AG04450 (cell line): ENCODE data around the gene ZDHHC17. TPM values are rescaled to one million over a fixed set of nuclear protein-coding genes. Genes with fewer than 3 reads are reported as not detected.
A peak's percentile ranks its signal among the peaks of the same experiment; 100 is the strongest.
"Not testable (repeated sequence)": the region's sequence is repeated elsewhere in the genome, so short reads cannot be mapped to it uniquely, and the experiment has no call there.

Source experiments
- CTCF ChIA-PET: fragments of 300-600, 350-600 bp; formaldehyde crosslinking; extraction: SDS; loops from one replicate; lab custom pipeline; 2022; ENCODE audit warnings: antibody characterized with exemption, inconsistent platforms; lab: Charles Lee
- POLR2A ChIA-PET: fragments of 350-600 bp; formaldehyde crosslinking; extraction: SDS; loops from one replicate; lab custom pipeline; 2021; ENCODE audit warnings: antibody characterized with exemption, inconsistent platforms; lab: Yijun Ruan, JAX
- DNase-seq: peaks from one replicate; pipeline ENCODE4 v3.0.0-alpha.2; 2011; ENCODE audit warnings: low read depth, low spot score
- H3K27ac ChIP-seq: one replicate; pipeline ENCODE4 v1.5.1; 2012; ENCODE audit warnings: low read depth, low read length, control low read depth
- H3K27me3 ChIP-seq: one replicate; pipeline ENCODE4 v1.6.0; 2012; ENCODE audit warnings: low read length; ENCODE audit not compliant: control insufficient read depth, insufficient read depth
- H3K4me3 ChIP-seq: 2 replicates; pipeline ENCODE4 v1.5.1; 2011; ENCODE audit warnings: mild to moderate bottlenecking, low read depth, low read length, control low read depth
- H3K9me3 ChIP-seq: 2 replicates; pipeline ENCODE4 v1.5.1; 2012; ENCODE audit warnings: low read length; ENCODE audit not compliant: control insufficient read depth, insufficient read depth
- polyA plus RNA-seq: library from polyadenylated mRNA; depleted of rRNA; stranded (reverse); fragments of >200 nt; gene quantifications from 2 replicates; pipeline ENCODE4 v1.2.3, GENCODE V29; 2011
- TF ChIP-seq, protein P1 (sequence below): IDR thresholded peaks from 2 replicates; pipeline ENCODE4 v1.5.1; 2011; ENCODE audit warnings: low read depth, low read length, control low read depth, inconsistent platforms

ZDHHC17 gene
- polyA plus RNA-seq, 1 experiment = 48.1 TPM

DNA sequence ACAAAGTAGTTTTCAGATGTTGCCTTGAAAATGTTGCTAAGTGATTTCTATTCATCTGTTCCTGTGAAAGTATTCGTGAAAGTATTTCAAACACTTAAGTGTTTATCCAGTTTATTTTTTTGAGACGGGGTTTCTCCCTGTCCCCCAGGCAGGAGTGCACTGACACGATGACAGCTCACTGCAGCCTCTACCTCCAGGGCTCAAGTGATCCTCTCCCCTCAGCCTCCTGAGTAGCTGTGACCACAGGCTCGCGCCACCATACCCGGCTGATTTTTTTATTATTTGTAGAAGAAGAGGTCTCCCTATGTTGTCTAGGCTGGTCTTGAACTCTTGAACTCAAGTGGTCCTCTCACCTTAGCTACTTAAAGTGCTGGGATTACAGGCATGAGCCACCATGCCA lies 1.7 kb downstream of the ZDHHC17 start:
- DNase-seq = no peak
- Histone ChIP-seq H3K27ac (no peak overlapping the region), H3K4me3 (peak overlapping the region; percentile 94), H3K27me3 (no peaks in the 10 kb centered on the region), H3K9me3 (no peaks in the 10 kb centered on the region; the same call in 1 of the 2 replicates)
- POLR2A ChIA-PET = no interaction called here
- TF ChIP-seq, protein P1, sequence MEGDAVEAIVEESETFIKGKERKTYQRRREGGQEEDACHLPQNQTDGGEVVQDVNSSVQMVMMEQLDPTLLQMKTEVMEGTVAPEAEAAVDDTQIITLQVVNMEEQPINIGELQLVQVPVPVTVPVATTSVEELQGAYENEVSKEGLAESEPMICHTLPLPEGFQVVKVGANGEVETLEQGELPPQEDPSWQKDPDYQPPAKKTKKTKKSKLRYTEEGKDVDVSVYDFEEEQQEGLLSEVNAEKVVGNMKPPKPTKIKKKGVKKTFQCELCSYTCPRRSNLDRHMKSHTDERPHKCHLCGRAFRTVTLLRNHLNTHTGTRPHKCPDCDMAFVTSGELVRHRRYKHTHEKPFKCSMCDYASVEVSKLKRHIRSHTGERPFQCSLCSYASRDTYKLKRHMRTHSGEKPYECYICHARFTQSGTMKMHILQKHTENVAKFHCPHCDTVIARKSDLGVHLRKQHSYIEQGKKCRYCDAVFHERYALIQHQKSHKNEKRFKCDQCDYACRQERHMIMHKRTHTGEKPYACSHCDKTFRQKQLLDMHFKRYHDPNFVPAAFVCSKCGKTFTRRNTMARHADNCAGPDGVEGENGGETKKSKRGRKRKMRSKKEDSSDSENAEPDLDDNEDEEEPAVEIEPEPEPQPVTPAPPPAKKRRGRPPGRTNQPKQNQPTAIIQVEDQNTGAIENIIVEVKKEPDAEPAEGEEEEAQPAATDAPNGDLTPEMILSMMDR = no peak
- CTCF ChIA-PET = interaction anchor here (1.1 kb wide), 1 partner anchor 245 kb away, joined by 3 read pairs; no protein-coding TSS in a partner anchor

DNA sequence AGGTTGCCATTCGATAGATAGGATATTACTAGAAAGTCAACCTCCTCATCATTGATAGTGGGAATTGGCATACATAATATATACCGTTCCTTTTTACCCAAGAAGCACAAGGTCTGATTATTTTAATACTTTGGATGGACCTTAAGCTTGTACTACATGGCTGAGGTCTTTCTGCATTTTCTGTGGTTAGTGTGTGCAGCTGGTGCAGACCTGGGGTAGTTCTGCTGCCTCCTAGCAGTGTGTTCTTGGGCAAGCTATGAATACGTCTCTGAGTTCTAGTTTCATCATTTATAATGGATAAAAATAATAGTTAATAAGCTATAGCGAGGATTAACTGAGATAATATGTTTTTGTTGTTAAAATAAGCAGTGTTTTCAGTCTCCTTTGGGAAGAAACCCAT lies 2.2 kb downstream of the ZDHHC17 start:
- Histone ChIP-seq H3K27me3 (no peaks in the 10 kb centered on the region), H3K27ac (no peak overlapping the region), H3K4me3 (no peak overlapping the region), H3K9me3 (no peaks in the 10 kb centered on the region; the same call in 1 of the 2 replicates)
- POLR2A ChIA-PET = no interaction called here
- DNase-seq = no peak
- CTCF ChIA-PET = interaction anchor here (0.9 to 1.2 kb wide), 3 partner anchors 24 to 245 kb away, joined by 3 to 5 read pairs (median 3); no protein-coding TSS in a partner anchor
- TF ChIP-seq, protein P1 = no peak

DNA sequence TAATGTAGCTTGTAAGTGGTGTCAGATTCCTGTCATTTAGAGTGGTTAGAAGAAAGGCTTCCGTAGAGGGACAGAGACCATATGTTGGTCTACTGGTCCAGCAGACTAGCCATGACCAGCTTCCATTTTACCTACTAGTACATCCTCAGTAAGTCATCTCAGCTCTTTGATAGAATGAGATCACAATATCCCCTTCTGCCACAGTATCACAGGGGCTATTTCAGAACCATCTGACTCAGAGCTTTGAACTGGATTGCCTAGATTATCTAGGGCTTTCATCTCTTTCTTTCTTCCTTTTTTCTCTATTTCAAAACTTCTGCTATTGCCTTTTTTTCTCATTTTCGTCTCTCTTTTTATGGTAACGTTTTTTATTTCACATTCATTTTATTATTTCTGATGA lies 4.7 kb downstream of the ZDHHC17 start:
- Histone ChIP-seq H3K4me3 (no peak overlapping the region), H3K27me3 (no peaks in the 10 kb centered on the region), H3K9me3 (no peaks in the 10 kb centered on the region; the same call in 1 of the 2 replicates), H3K27ac (no peak overlapping the region)
- TF ChIP-seq, protein P1 = no peak
- no peak for DNase-seq
- ChIA-PET POLR2A (no interaction called here), CTCF (interaction anchor here (0.7 to 1.3 kb wide), 3 partner anchors 22 to 147 kb away, joined by 3 to 6 read pairs (median 4); no protein-coding TSS in a partner anchor)

DNA sequence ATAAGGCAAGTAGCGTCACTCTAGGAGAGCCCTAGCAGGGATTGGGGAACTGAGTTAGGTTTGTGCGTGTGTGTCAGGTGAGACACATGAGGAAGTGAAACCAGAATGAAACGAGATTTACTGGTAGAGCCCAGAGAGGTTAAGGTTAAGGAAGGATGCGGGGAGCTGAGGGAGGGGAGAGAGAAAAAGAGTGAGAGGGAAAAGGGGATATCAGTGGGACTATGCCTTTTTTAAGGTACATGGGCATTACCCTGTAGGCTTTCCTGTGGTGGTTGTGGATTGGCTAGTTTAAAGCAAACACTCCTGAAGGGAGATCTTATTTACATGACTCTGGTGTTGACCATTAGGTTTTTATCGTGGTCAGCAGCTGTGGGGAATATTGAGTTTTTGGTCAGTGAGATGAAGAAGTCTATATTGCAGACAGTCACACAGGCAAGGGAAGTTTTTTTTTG lies 13.9 kb downstream of the ZDHHC17 start:
- ChIA-PET CTCF (interaction anchor here (0.6 to 2.7 kb wide), 3 partner anchors 13 to 190 kb away, joined by 3 to 13 read pairs (median 5); no protein-coding TSS in a partner anchor), POLR2A (no interaction called here)
- no peak for DNase-seq
- Histone ChIP-seq H3K4me3 (no peak overlapping the region), H3K27ac (no peak overlapping the region), H3K27me3 (no peaks in the 10 kb centered on the region), H3K9me3 (no peaks in the 10 kb centered on the region)
- TF ChIP-seq, protein P1 = no peak

DNA sequence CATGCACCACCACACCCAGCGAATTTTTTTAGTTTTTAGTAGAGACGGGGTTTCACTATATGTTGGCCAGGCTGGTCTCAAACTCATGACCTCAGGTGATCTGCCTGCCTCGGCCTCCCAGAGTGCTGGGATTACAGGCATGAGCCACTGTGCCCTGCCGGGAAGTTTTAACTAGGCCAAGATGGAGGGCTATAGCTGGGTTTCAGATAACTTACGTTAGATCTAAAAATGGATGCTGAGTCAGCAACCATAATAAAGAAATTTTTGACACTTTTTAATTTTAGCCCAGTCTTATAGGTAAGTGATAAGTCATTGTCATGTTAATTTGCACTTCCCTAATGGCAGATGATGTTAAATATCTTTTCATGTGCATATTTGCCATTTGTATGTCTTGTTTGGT lies 14.4 kb downstream of the ZDHHC17 start:
- Histone ChIP-seq H3K27me3 (no peaks in the 10 kb centered on the region), H3K27ac (no peak overlapping the region), H3K9me3 (no peaks in the 10 kb centered on the region), H3K4me3 (no peak overlapping the region)
- CTCF ChIA-PET = interaction anchor here (0.6 to 2.7 kb wide), 4 partner anchors 12 to 702 kb away, joined by 3 to 13 read pairs (median 4); no protein-coding TSS in a partner anchor
- TF ChIP-seq, protein P1 = no peak
- POLR2A ChIA-PET = interaction anchor here (1.1 kb wide), 1 partner anchor 15 kb away, joined by 5 read pairs; the partner anchor contains the start of gene ZDHHC17
- DNase-seq = no peak

DNA sequence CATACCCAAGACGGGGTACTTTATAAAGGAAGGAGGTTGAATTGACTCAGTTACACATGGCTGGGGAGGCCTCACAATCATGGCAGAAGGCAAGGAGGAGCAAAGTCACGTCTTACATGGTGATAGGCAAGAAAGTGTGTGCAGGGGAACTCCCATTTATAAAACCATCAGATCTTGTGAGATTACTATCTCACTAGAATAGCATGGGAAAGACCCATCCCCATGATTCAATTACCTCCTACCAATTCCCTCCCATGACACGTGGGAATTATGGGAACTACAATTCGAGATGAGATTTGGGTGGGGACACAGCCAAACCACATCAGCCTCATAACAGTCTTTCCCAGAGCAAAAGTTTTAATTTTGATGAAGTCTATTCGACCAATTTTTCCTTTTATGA lies 15.4 kb downstream of the ZDHHC17 start:
- H3K27me3 ChIP-seq, H3K9me3 ChIP-seq, H3K27ac ChIP-seq, DNase-seq, H3K4me3 ChIP-seq: not testable (repeated sequence)
- ChIA-PET POLR2A (interaction anchor here (1.1 kb wide), 1 partner anchor 16 kb away, joined by 5 read pairs; the partner anchor contains the start of gene ZDHHC17), CTCF (interaction anchor here (1.3 kb wide), 1 partner anchor 158 kb away, joined by 5 read pairs; no protein-coding TSS in a partner anchor)
